ENCODE data around the gene MPZL3.

The MPZL3 gene

GRCh38 chr11:118232659-118233058, 19.5 kb downstream of the MPZL3 start:
- no peak for DNase-seq

GRCh38 chr11:118231461-118231860, 20.7 kb downstream of the MPZL3 start:
- no peak for DNase-seq

GRCh38 chr11:118230088-118230487, 22.1 kb downstream of the MPZL3 start:
- no peak for DNase-seq

- no peak for DNase-seq
Observed at GRCh38 chr11:118229274-118229847, 22.8 kb downstream of the MPZL3 start.

- no peak for DNase-seq
Observed at GRCh38 chr11:118227865-118228785, 24.0 kb downstream of the MPZL3 start.

GRCh38 chr11:118226781-118227180, 25.4 kb downstream of the MPZL3 start:
- no peak for DNase-seq

GRCh38 chr11:118226296-118226695, 25.9 kb downstream of the MPZL3 start:
- no peak for DNase-seq

GRCh38 chr11:118224511-118225188, 27.5 kb downstream of the MPZL3 start, which contains the start of gene JAML:
TSS of gene JAML (minus strand) at chr11:118225011. CDS start at chr11:118214866, 10,145 bp downstream.
- DNase-seq, result no peak

GRCh38 chr11:118223992-118224391, 28.2 kb downstream of the MPZL3 start:
- DNase-seq, result no peak

- no peak for DNase-seq
Observed at GRCh38 chr11:118223570-118223969, 28.6 kb downstream of the MPZL3 start.

- DNase-seq, result no peak
Observed at GRCh38 chr11:118222437-118222836, 29.7 kb downstream of the MPZL3 start.

- no peak for DNase-seq
Observed at GRCh38 chr11:118221419-118221818, 30.7 kb downstream of the MPZL3 start.

- no peak for DNase-seq
Observed at GRCh38 chr11:118219732-118220131, 32.4 kb downstream of the MPZL3 start.

GRCh38 chr11:118219244-118219643, 32.9 kb downstream of the MPZL3 start:
- DNase-seq, result no peak

- no peak for DNase-seq
Observed at GRCh38 chr11:118217575-118217974, 34.6 kb downstream of the MPZL3 start.

GRCh38 chr11:118216621-118217481, 35.3 kb downstream of the MPZL3 start:
- DNase-seq, result peak in 1 of 51 donors; percentile 19

- DNase-seq, result no peak
Observed at GRCh38 chr11:118215765-118216164, 36.4 kb downstream of the MPZL3 start.

- no peak for DNase-seq
Observed at GRCh38 chr11:118215262-118215661, 36.9 kb downstream of the MPZL3 start.

- peak in 4 of 51 donors; percentile 2 to 20 (median 6) for DNase-seq
Observed at GRCh38 chr11:118214210-118214914, 37.8 kb downstream of the MPZL3 start.

- no peak for DNase-seq
Observed at GRCh38 chr11:118213781-118214180, 38.4 kb downstream of the MPZL3 start.

GRCh38 chr11:118213201-118213600, 39.0 kb downstream of the MPZL3 start:
- DNase-seq, result no peak

Measured in hypothalamus (tissue), 51 donors.